ENCODE results near the gene PLOD1. TPM values are rescaled to one million over a fixed set of nuclear protein-coding genes. Genes with fewer than 3 reads are reported as not detected.
"Not testable (repeated sequence)": the region's sequence is repeated elsewhere in the genome, so short reads cannot be mapped to it uniquely, and the experiment has no call there.

Gene PLOD1
- polyA plus RNA-seq, 1 experiment = 314 TPM

DNA sequence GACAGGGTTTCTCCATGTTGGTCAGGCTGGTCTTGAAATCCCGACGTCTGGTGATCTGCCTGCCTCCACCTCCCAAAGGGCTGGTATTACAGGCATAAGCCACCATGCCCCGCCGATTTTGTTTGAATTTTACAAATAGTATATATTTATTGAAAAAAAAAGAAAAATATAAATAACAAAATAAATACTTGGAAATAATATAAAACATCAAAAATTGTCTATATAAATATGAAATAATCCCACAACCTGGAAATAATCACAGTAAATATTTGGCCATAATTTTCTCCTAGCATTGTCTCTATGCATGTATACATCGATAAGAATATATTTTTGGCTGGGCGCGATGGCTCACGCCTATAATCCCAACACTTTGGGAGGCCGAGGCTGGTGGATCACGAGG, 2.7 kb upstream of the PLOD1 start:
- ChIA-PET CTCF (no interaction called here), POLR2A (interaction anchor here (0.7 to 3.6 kb wide), 2 partner anchors 23 to 90 kb away, joined by 5 to 45 read pairs; no protein-coding TSS in a partner anchor)
- DNase-seq (ENCODE audit: low read depth, low spot score) = no peak
- no peak overlapping the region for H3K27ac ChIP-seq (ENCODE audit: low read depth, low read length)
- TF ChIP-seq, protein P1, sequence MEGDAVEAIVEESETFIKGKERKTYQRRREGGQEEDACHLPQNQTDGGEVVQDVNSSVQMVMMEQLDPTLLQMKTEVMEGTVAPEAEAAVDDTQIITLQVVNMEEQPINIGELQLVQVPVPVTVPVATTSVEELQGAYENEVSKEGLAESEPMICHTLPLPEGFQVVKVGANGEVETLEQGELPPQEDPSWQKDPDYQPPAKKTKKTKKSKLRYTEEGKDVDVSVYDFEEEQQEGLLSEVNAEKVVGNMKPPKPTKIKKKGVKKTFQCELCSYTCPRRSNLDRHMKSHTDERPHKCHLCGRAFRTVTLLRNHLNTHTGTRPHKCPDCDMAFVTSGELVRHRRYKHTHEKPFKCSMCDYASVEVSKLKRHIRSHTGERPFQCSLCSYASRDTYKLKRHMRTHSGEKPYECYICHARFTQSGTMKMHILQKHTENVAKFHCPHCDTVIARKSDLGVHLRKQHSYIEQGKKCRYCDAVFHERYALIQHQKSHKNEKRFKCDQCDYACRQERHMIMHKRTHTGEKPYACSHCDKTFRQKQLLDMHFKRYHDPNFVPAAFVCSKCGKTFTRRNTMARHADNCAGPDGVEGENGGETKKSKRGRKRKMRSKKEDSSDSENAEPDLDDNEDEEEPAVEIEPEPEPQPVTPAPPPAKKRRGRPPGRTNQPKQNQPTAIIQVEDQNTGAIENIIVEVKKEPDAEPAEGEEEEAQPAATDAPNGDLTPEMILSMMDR (IDR thresholded peaks at IDR 0.05; ENCODE audit: low read depth, low read length) = no peak
- H3K27me3 ChIP-seq (ENCODE audit: control insufficient read depth, insufficient read depth, low read length) = no peaks in the 10 kb centered on the region
- no peaks in the 10 kb centered on the region; the same call in 1 of the 2 replicates for H3K9me3 ChIP-seq (ENCODE audit: control insufficient read depth, insufficient read depth, low read length)
- no peak overlapping the region for H3K4me3 ChIP-seq (ENCODE audit: low read depth, low read length)

DNA sequence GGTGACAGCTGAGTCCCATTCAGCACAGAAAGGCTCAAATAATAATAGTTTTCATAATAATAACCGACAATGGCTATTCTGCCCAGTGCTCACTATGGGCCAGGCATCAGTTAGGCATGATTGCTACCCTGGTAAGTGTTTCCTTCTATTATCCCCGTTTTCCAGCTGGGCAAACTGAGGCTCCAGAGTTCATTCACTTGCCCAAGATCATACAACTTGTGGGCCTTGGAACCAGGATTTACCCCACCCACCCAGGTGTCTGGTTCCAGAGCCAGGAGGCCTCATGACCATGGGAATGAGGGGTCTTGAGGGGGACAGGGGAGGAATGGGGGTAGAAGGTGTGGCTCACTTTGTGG, 518 bp downstream of the PLOD1 start:
- CTCF ChIA-PET = no interaction called here
- DNase-seq (ENCODE audit: low read depth, low spot score) = no peak
- Histone ChIP-seq H3K9me3 (ENCODE audit: control insufficient read depth, insufficient read depth, low read length) (no peaks in the 10 kb centered on the region; the same call in 1 of the 2 replicates), H3K4me3 (ENCODE audit: low read depth, low read length) (peak overlapping the region; percentile 80), H3K27me3 (ENCODE audit: control insufficient read depth, insufficient read depth, low read length) (no peaks in the 10 kb centered on the region), H3K27ac (ENCODE audit: low read depth, low read length) (peak overlapping the region; percentile 68)
- POLR2A ChIA-PET = no interaction called here
- TF ChIP-seq, protein P1 (IDR thresholded peaks at IDR 0.05; ENCODE audit: low read depth, low read length) = no peak

DNA sequence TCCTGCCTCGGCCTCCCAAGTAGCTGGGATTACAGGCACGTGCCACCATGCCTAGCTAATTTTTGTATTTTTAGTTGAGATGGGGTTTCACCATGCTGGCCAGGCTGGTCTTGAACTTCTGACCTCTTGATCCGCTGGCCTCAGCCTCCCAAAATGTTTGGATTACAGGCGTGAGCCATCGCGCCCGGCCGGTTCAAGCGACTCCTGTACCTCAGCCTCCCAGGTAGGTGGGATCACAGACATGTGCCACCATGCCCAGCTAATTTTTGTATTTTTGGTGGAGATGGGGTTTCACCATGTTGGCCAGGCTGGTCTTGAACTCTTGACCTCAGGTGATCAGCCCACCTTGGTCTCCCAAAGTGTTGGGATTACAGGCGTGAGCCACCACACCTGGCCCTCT, 1.2 kb downstream of the PLOD1 start:
- H3K27ac ChIP-seq (ENCODE audit: low read depth, low read length); CTCF ChIA-PET; H3K4me3 ChIP-seq (ENCODE audit: low read depth, low read length): not testable (repeated sequence)

DNA sequence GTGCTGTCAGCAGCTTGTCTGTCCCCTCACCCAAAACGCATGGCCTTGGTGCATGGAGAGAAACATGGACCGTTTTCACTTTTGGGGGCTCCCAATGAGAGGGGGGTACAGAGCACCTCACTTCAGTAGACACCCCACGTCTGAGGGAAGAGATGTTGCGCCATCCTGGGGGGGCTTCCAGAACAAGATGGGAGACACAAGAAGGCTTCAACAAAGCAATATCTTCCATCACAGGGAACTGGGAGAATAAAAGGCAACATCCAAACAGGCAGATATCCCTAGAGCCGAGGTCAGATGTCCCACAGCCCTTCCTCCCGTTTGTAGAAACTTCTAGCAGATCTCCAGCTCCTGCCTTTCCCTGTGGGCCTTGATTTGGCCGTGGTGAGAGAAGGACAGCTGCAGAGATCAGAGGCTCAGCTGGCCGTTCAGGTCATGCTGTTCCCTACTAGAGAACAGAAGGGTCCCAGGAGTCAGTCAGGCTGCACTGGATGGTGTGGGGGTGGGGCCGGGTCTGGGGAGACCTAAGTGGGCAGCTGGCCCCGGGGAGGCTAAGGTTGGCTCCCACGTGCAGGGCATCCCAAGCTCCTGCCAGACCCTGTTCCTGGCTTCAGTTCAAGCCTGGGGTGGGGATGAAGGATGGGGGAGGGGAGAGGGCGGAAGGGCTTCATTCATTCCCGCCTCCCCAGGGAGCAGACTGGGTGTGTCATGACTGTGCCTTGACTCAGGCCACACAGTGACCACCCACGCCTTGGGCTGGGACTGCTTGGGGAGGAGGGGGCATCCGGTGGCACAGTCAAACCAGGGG, 4.4 kb downstream of the PLOD1 start:
- 0 out of 2 replicates have a peak overlapping the region, but pooled peaks have one; percentile 4 for H3K4me3 ChIP-seq (ENCODE audit: low read depth, low read length)
- TF ChIP-seq, protein P1 (IDR thresholded peaks at IDR 0.05; ENCODE audit: low read depth, low read length) = no peak
- no peaks in the 10 kb centered on the region for H3K27me3 ChIP-seq (ENCODE audit: control insufficient read depth, insufficient read depth, low read length)
- no peak for DNase-seq (ENCODE audit: low read depth, low spot score)
- ChIA-PET CTCF (interaction anchor here (1.6 kb wide), 1 partner anchor 140 kb away, joined by 3 read pairs; no protein-coding TSS in a partner anchor), POLR2A (interaction anchor here (0.6 to 1.3 kb wide), 3 partner anchors 29 to 56 kb away, joined by 3 to 8 read pairs (median 3); no protein-coding TSS in a partner anchor)
- peak overlapping the region; percentile 21 for H3K27ac ChIP-seq (ENCODE audit: low read depth, low read length)
- H3K9me3 ChIP-seq (ENCODE audit: control insufficient read depth, insufficient read depth, low read length) = no peaks in the 10 kb centered on the region

More for the DNA sequence above, 1.2 kb downstream of the PLOD1 start:
- H3K27me3 ChIP-seq (ENCODE audit: control insufficient read depth, insufficient read depth, low read length); POLR2A ChIA-PET; H3K9me3 ChIP-seq (ENCODE audit: control insufficient read depth, insufficient read depth, low read length); DNase-seq (ENCODE audit: low read depth, low spot score): not testable (repeated sequence)

- CTCF ChIA-PET; H3K27me3 ChIP-seq (ENCODE audit: control insufficient read depth, insufficient read depth, low read length); H3K27ac ChIP-seq (ENCODE audit: low read depth, low read length); DNase-seq (ENCODE audit: low read depth, low spot score); H3K9me3 ChIP-seq (ENCODE audit: control insufficient read depth, insufficient read depth, low read length); H3K4me3 ChIP-seq (ENCODE audit: low read depth, low read length): not testable (repeated sequence)
- POLR2A ChIA-PET = interaction anchor here (0.7 to 1.2 kb wide), 2 partner anchors 30 to 45 kb away, joined by 3 to 8 read pairs; no protein-coding TSS in a partner anchor
These were observed 5.3 kb downstream of the PLOD1 start for GRCh38 chr1:11939794-11940193.

Data from AG04450 (cell line).